HG03342 (cell line): Measurements from ENCODE around the gene HSPA2.
"Not testable (repeated sequence)": the region's sequence is repeated elsewhere in the genome, so short reads cannot be mapped to it uniquely, and the experiment has no call there.

Experiments used
- ATAC-seq: cut with Tn5 transposase; IDR thresholded peaks from one replicate; pipeline ENCODE4 v1.9.1; 2021; ENCODE audit warnings: mild to moderate bottlenecking, moderate library complexity; ENCODE audit not compliant: unreplicated experiment

HSPA2 gene

GRCh38 chr14:64513271-64513670, 27.3 kb upstream of the HSPA2 start:
- ATAC-seq: no peak

- ATAC-seq: no peak
Observed at GRCh38 chr14:64515053-64515452, 25.5 kb upstream of the HSPA2 start.

GRCh38 chr14:64516969-64517368, 23.6 kb upstream of the HSPA2 start:
- no peak for ATAC-seq

GRCh38 chr14:64517667-64518066, 22.9 kb upstream of the HSPA2 start:
- ATAC-seq: not testable (repeated sequence)

- ATAC-seq: no peak
Observed at GRCh38 chr14:64518229-64518628, 22.3 kb upstream of the HSPA2 start.

GRCh38 chr14:64520699-64521098, 19.8 kb upstream of the HSPA2 start:
- ATAC-seq: no peak

GRCh38 chr14:64522591-64523355, 17.8 kb upstream of the HSPA2 start:
- no peak for ATAC-seq

- ATAC-seq: no peak
Observed at GRCh38 chr14:64525354-64525753, 15.2 kb upstream of the HSPA2 start.

- ATAC-seq: no peak
Observed at GRCh38 chr14:64531567-64531966, 9.0 kb upstream of the HSPA2 start.

- ATAC-seq: no peak
Observed at GRCh38 chr14:64536488-64537245, 3.9 kb upstream of the HSPA2 start.

GRCh38 chr14:64541261-64541971, 875 bp downstream of the HSPA2 start:
- ATAC-seq: no peak

GRCh38 chr14:64541972-64542835, 1.7 kb downstream of the HSPA2 start:
- no peak for ATAC-seq

GRCh38 chr14:64542836-64543201, 2.3 kb downstream of the HSPA2 start:
- ATAC-seq: no peak

- ATAC-seq: no peak
Observed at GRCh38 chr14:64544607-64545312, 4.2 kb downstream of the HSPA2 start.

GRCh38 chr14:64549016-64549415, 8.5 kb downstream of the HSPA2 start:
- ATAC-seq: no peak

- no peak for ATAC-seq
Observed at GRCh38 chr14:64549791-64550620, 9.5 kb downstream of the HSPA2 start, which contains the start of gene PPP1R36. TSS of gene PPP1R36 (plus strand) at chr14:64549961. CDS start at chr14:64549998, 37 bp downstream.

GRCh38 chr14:64550621-64551333, 10.2 kb downstream of the HSPA2 start:
- ATAC-seq: no peak

- ATAC-seq: no peak
Observed at GRCh38 chr14:64554556-64554955, 14.0 kb downstream of the HSPA2 start.

- no peak for ATAC-seq
Observed at GRCh38 chr14:64556526-64556925, 16.0 kb downstream of the HSPA2 start.
